GM21447 (cell line): Measurements from ENCODE around the gene RAD23B.
"Not testable (repeated sequence)": the region's sequence is repeated elsewhere in the genome, so short reads cannot be mapped to it uniquely, and the experiment has no call there.

Experiments
- ATAC-seq: cut with Tn5 transposase; IDR thresholded peaks from one replicate; pipeline ENCODE4 v1.9.1; 2021; ENCODE audit not compliant: unreplicated experiment

RAD23B gene

GRCh38 chr9:107292821-107293542 is 9.9 kb downstream of the RAD23B start:
- ATAC-seq = no peak

- no peak for ATAC-seq
These were observed 10.5 kb downstream of the RAD23B start for GRCh38 chr9:107293543-107294085.

GRCh38 chr9:107294756-107295155 is 11.7 kb downstream of the RAD23B start:
- no peak for ATAC-seq

- ATAC-seq = no peak
These were observed 12.9 kb downstream of the RAD23B start for GRCh38 chr9:107295995-107296394.

GRCh38 chr9:107296592-107296991 is 13.5 kb downstream of the RAD23B start:
- not testable (repeated sequence) for ATAC-seq

- ATAC-seq = no peak
These were observed 16.4 kb downstream of the RAD23B start for GRCh38 chr9:107299437-107299836.

GRCh38 chr9:107306308-107306707 is 23.2 kb downstream of the RAD23B start:
- ATAC-seq = no peak

- ATAC-seq = no peak
These were observed 24.3 kb downstream of the RAD23B start for GRCh38 chr9:107307331-107307730.

- peak; percentile 13 for ATAC-seq
These were observed 25.4 kb downstream of the RAD23B start for GRCh38 chr9:107308461-107308860.

- peak; percentile 79 for ATAC-seq
These were observed 26.2 kb downstream of the RAD23B start for GRCh38 chr9:107309271-107309670.

- ATAC-seq = no peak
These were observed 29.4 kb downstream of the RAD23B start for GRCh38 chr9:107312376-107313050.

GRCh38 chr9:107313555-107314096 is 30.5 kb downstream of the RAD23B start:
- ATAC-seq = no peak

GRCh38 chr9:107314763-107315162 is 31.7 kb downstream of the RAD23B start:
- no peak for ATAC-seq

GRCh38 chr9:107316795-107317661 is 33.9 kb downstream of the RAD23B start:
- ATAC-seq = no peak

- ATAC-seq = no peak
These were observed 39.6 kb downstream of the RAD23B start for GRCh38 chr9:107322643-107323042.

- no peak for ATAC-seq
These were observed 40.9 kb downstream of the RAD23B start for GRCh38 chr9:107323836-107324585.

GRCh38 chr9:107325842-107326241 is 42.8 kb downstream of the RAD23B start:
- no peak for ATAC-seq

- no peak for ATAC-seq
These were observed 45.4 kb downstream of the RAD23B start for GRCh38 chr9:107328510-107328909.

- ATAC-seq = no peak
These were observed 47.3 kb downstream of the RAD23B start for GRCh38 chr9:107330420-107330819.

- ATAC-seq = no peak
These were observed 49.8 kb downstream of the RAD23B start for GRCh38 chr9:107332883-107333282.
